Astrocyte of the spinal cord (primary cell): ENCODE results near the gene PLEK2.

Experiments
- DNase-seq: peaks from one replicate; pipeline ENCODE4 v3.0.0; 2011; ENCODE audit warnings: low read depth, low spot score
- H3K4me3 ChIP-seq: 2 replicates; pipeline ENCODE4 v1.5.1; 2011; ENCODE audit warnings: low read depth, mild to moderate bottlenecking, low read length, moderate library complexity
- in situ Hi-C: cut with HindIII; loops from 2 replicates; pipeline ENCODE4 v1.10.0; 2017; ENCODE audit warnings: low sequenced_read_pairs
- TF ChIP-seq, protein P1 (sequence below): IDR thresholded peaks from 2 replicates; pipeline ENCODE4 v1.5.1; 2012; ENCODE audit warnings: low read depth, mild to moderate bottlenecking, low read length, inconsistent platforms

PLEK2 gene

DNA sequence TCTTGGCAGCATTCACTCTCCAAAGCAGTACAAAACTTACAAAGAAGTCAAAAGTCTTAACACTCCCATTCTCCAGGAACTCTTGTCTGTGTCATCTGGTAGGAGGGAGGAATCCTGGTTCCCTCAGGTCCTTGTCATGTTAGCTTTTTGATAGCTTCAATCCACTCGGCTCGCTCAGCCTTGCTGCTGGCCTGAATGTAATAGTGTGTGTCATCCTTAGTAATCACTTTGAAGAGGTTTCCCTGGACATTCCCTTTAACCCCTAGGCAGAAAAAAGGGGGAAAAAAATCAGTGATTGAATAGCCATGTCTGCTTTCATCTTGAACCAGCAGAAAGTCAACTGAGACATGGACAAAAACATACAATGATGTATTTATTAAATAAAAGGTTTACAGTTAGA is 24.8 kb downstream of the PLEK2 start:
- TF ChIP-seq, protein P1, sequence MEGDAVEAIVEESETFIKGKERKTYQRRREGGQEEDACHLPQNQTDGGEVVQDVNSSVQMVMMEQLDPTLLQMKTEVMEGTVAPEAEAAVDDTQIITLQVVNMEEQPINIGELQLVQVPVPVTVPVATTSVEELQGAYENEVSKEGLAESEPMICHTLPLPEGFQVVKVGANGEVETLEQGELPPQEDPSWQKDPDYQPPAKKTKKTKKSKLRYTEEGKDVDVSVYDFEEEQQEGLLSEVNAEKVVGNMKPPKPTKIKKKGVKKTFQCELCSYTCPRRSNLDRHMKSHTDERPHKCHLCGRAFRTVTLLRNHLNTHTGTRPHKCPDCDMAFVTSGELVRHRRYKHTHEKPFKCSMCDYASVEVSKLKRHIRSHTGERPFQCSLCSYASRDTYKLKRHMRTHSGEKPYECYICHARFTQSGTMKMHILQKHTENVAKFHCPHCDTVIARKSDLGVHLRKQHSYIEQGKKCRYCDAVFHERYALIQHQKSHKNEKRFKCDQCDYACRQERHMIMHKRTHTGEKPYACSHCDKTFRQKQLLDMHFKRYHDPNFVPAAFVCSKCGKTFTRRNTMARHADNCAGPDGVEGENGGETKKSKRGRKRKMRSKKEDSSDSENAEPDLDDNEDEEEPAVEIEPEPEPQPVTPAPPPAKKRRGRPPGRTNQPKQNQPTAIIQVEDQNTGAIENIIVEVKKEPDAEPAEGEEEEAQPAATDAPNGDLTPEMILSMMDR = no peak
- H3K4me3 ChIP-seq = no peak overlapping the region
- in situ Hi-C loops = no loop called here
- DNase-seq = no peak

DNA sequence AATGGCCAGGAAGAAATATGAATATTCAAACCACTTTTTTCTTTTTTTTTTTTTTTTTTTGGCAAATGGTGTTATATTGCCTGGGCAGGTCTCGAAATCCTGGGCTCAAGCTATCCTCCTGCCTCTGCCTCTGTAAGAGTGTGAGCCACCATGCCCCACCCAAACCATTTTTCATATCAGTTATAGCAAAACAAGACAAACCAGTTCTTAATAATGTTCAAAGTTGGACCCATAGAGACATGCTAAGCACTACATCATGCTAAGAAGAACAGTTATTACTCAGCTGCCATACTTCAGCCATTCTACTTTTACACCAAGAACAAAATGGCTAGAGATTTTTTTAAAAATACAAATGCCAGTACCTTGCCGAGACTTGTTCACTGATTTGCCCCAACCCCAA is 26.3 kb downstream of the PLEK2 start:
- TF ChIP-seq, protein P1 = no peak
- in situ Hi-C loops = no loop called here
- no peak for DNase-seq

DNA sequence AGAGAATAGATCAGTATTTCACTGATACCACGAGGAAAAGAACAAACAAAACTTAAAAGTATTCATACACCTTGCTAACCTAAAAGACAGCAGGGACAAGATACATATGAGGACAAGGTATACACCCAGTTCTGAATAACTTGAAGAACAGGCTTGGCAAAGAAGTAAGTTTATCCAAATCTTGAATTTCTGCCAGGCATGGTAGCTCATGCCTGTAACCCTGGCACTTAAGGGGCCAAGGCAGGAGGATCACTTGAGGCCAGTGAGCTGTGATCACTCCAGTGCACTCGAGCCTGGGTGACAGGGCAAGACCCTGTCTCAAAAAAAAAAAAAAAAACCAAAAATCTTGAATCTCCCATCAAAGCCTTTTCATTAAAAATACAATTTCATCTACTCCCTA is 26.8 kb downstream of the PLEK2 start:
- H3K4me3 ChIP-seq = no peak overlapping the region
- TF ChIP-seq, protein P1 = no peak
- in situ Hi-C loops = no loop called here
- DNase-seq = no peak

More for the DNA sequence above, 26.3 kb downstream of the PLEK2 start:
- H3K4me3 ChIP-seq = no peak overlapping the region

DNA sequence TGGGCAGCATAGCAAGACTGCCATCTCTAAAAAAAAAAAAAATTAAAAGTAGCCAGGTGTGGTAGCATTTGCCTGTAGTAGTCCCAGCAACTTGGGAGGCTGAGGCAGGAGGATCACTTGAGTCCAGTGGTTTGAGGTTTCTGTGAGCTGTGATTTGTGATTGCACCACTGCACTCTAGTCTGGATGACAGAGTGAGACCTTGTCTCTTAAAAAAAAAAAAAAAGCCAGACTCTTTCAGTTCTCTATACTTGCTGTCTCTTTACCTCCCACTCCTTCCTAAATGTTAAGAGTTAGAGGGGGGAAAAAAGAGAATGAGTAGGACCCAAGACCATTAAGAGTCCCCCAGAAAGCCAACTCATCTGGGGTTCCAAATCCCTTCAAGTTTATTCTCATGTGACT is 34.0 kb downstream of the PLEK2 start:
- H3K4me3 ChIP-seq = no peak overlapping the region
- in situ Hi-C loops = no loop called here
- no peak for DNase-seq
- TF ChIP-seq, protein P1 = no peak

DNA sequence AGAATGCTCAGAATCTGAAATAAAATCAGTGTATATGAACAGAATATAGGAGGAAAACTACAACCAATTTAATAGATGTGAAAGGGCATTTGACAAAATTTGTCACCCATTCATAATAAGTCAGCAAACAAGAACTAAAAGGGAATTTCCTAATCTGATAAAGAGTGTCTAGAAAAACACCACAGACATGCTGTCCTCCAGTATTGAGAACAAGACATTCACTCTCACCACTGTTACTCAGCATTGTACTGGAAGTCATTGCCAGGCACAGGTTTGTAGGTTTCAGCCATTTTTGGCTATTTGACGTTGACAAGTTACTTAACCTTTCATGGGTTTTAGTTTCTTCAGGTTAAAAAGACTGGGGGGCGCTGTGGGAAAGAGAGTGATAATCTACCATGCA is 38.6 kb downstream of the PLEK2 start:
- TF ChIP-seq, protein P1 = no peak
- in situ Hi-C loops = no loop called here
- no peak overlapping the region for H3K4me3 ChIP-seq
- DNase-seq = no peak

DNA sequence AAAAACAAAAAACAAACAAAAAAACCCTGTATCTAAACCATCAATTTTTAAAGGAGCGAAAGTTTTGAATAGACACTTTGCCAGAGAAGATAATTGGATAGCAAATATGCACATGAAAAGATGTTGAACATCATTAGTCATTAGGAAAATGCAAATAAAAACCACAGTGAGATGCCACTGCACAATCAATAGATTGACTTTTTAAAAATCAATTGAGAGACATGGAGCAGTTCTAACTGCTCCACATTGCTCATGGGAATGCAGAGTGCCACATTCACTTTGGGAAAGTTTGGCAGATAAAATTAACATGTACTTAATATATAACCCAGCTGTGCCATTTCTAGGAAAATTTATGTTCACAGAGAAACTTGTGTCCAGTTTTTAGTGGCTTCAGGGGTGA is 39.1 kb downstream of the PLEK2 start:
- in situ Hi-C loops = no loop called here
- no peak for DNase-seq
- TF ChIP-seq, protein P1 = no peak
- H3K4me3 ChIP-seq = no peak overlapping the region
